K562 (cell line): Measurements from ENCODE around the gene SAPCD1. TPM values are rescaled to one million over a fixed set of nuclear protein-coding genes. Genes with fewer than 3 reads are reported as not detected.

Source experiments
- BCL6 ChIP-seq: fragments of 250-450 bp; sonication (Bioruptor Pico); IDR thresholded peaks from 2 replicates; pipeline ENCODE4 v1.4.0; 2020
- E2F3 ChIP-seq: fragments of 250-450 bp; sonication (Bioruptor Pico); IDR thresholded peaks from 2 replicates; pipeline ENCODE4 v1.4.0; 2020; ENCODE audit warnings: mild to moderate bottlenecking
- ILK ChIP-seq: fragments of 450-650 bp; IDR thresholded peaks from 2 replicates; pipeline ENCODE4 v1.6.1; 2016; ENCODE audit warnings: missing genetic modification characterization, low read depth, mild to moderate bottlenecking, missing compliant biosample characterization, moderate library complexity, borderline replicate concordance
- MEF2D ChIP-seq: conservative IDR thresholded peaks from 2 replicates; pipeline ENCODE4 v1.6.1; 2016; ENCODE audit warnings: low read depth, missing genetic modification characterization, missing compliant biosample characterization
- NUFIP1 ChIP-seq: fragments of 450-650 bp; IDR thresholded peaks from 2 replicates; pipeline ENCODE4 v1.6.1; 2018; ENCODE audit not compliant: partially characterized antibody
- POLR2AphosphoS5 ChIP-seq: IDR thresholded peaks from 2 replicates; pipeline ENCODE4 v1.6.1; 2011; ENCODE audit warnings: mild to moderate bottlenecking, low read depth, low read length, moderate library complexity; ENCODE audit not compliant: control insufficient read depth, insufficient read depth
- RAD21 ChIP-seq, 2 experiments: fragments of 250-450 bp in 1 of 2; fragments of 450-650 bp in 1 of 2; sonication (Bioruptor Pico) in 1 of 2; formaldehyde crosslinking in 1 of 2; IDR thresholded peaks in 1 of 2; conservative IDR thresholded peaks in 1 of 2; 2 replicates each; pipeline versions ENCODE4 v1.4.0 to v1.8.0; 2020 to 2022; ENCODE audit warnings: mild to moderate bottlenecking in 2 of 2, moderate library complexity in 1 of 2
- RCOR1 ChIP-seq, 2 experiments: IDR thresholded peaks; 2 replicates each; pipeline ENCODE4 v1.6.1; 2012; ENCODE audit warnings: low read depth in 2 of 2, low read length in 2 of 2, borderline replicate concordance in 1 of 2, improper control_type of control experiment in 1 of 2
- SMAD3 ChIP-seq: fragments of 450-650 bp; formaldehyde crosslinking; conservative IDR thresholded peaks from 2 replicates; pipeline ENCODE4 v1.4.0; 2020; ENCODE audit warnings: mild to moderate bottlenecking
- SOX6 ChIP-seq: fragments of 450-650 bp; IDR thresholded peaks from 2 replicates; pipeline ENCODE4 v1.6.1; 2014; ENCODE audit warnings: mild to moderate bottlenecking
- TBL1XR1 ChIP-seq, 2 experiments: IDR thresholded peaks; 2 replicates each; pipeline ENCODE4 v1.6.1; 2012; ENCODE audit warnings: improper control_type of control experiment in 2 of 2, low read length in 2 of 2, mild to moderate bottlenecking in 1 of 2
- ZBTB17 ChIP-seq: fragments of 450-650 bp; formaldehyde crosslinking; IDR thresholded peaks from 2 replicates; pipeline ENCODE4 v1.4.0; 2020; ENCODE audit warnings: mild to moderate bottlenecking
- ZNF436 ChIP-seq: fragments of 250-450, 450-650 bp; sonication (Bioruptor Pico); formaldehyde crosslinking; IDR thresholded peaks from 2 replicates; pipeline ENCODE4 v1.7.0; 2020; ENCODE audit warnings: mild to moderate bottlenecking
- ZNF830 ChIP-seq: fragments of 250-450 bp; sonication (Bioruptor Pico); IDR thresholded peaks from 2 replicates; pipeline ENCODE4 v1.5.0; 2021; ENCODE audit warnings: mild to moderate bottlenecking
- polyA plus RNA-seq, 8 experiments: library from polyadenylated mRNA; depleted of rRNA in 4 of 8; stranded (reverse) in 5 of 8; unstranded in 3 of 8; fragments of >200 nt; fragmentation: Nextera tagmentation in 2 of 8; fragmentation: Illumina TruSeq in 1 of 8; extraction: Ambion mirVana in 2 of 8; extraction: Trizol in 1 of 8; gene quantifications; 2 replicates each; pipeline versions ENCODE4 v1.2.1 to v1.2.3, GENCODE V29; 2011 to 2014; ENCODE audit warnings: inconsistent platforms in 1 of 8, missing spikeins in 1 of 8
- total RNA-seq, 7 experiments: library from RNA; depleted of rRNA in 6 of 7; stranded (reverse); fragments of >200 nt in 6 of 7; fragmentation: Illumina TruSeq in 2 of 7; extraction: Trizol in 2 of 7; gene quantifications; 2 replicates each; pipeline versions ENCODE4 v1.2.1 to v1.2.3, GENCODE V29; 2011 to 2021; ENCODE audit warnings: low replicate concordance in 1 of 7
- TF ChIP-seq, protein P1 (sequence below): fragments of 450-650 bp; formaldehyde crosslinking; IDR thresholded peaks from 2 replicates; pipeline ENCODE4 v1.4.0; 2022; ENCODE audit warnings: mild to moderate bottlenecking, moderate library complexity
- TF ChIP-seq, protein P2 (sequence below), 2 experiments: fragments of 450-650 bp in 1 of 2; sonication (generic) in 1 of 2; formaldehyde crosslinking; conservative IDR thresholded peaks; 2 replicates each; pipeline versions ENCODE4 v1.4.0 to v1.8.1; 2020 to 2022; ENCODE audit warnings: mild to moderate bottlenecking in 1 of 2, missing genetic modification reagents in 1 of 2
- TF ChIP-seq, protein P3 (sequence below), 3 experiments: fragments of 200-800 bp in 1 of 3; fragments of 250-450 bp in 1 of 3; fragments of 450-650 bp in 1 of 3; sonication (Bioruptor Pico) in 1 of 3; sonication (Bioruptor generic) in 1 of 3; formaldehyde crosslinking in 1 of 3; IDR thresholded peaks; 2 replicates each; pipeline versions ENCODE4 v1.6.1 to v1.8.0; 2016 to 2022; ENCODE audit warnings: mild to moderate bottlenecking in 2 of 3, missing genetic modification characterization in 2 of 3, missing compliant biosample characterization in 1 of 3, moderate library complexity in 1 of 3
- TF ChIP-seq, protein P4 (sequence below): sonication (generic); formaldehyde crosslinking; IDR thresholded peaks from 2 replicates; pipeline ENCODE4 v1.9.0; 2022; ENCODE audit warnings: mild to moderate bottlenecking, missing genetic modification reagents
- TF ChIP-seq, protein P5 (sequence below): fragments of 250-450 bp; sonication (Bioruptor Pico); IDR thresholded peaks from 2 replicates; pipeline ENCODE4 v1.4.0; 2020

SAPCD1 gene
- total and polyA plus RNA-seq, 9 of the 15 experiments (the other 6 are each of a cell fraction or from before 2014, with no cell fraction given): 2.6 to 30.2 (median 7.4) TPM

DNA sequence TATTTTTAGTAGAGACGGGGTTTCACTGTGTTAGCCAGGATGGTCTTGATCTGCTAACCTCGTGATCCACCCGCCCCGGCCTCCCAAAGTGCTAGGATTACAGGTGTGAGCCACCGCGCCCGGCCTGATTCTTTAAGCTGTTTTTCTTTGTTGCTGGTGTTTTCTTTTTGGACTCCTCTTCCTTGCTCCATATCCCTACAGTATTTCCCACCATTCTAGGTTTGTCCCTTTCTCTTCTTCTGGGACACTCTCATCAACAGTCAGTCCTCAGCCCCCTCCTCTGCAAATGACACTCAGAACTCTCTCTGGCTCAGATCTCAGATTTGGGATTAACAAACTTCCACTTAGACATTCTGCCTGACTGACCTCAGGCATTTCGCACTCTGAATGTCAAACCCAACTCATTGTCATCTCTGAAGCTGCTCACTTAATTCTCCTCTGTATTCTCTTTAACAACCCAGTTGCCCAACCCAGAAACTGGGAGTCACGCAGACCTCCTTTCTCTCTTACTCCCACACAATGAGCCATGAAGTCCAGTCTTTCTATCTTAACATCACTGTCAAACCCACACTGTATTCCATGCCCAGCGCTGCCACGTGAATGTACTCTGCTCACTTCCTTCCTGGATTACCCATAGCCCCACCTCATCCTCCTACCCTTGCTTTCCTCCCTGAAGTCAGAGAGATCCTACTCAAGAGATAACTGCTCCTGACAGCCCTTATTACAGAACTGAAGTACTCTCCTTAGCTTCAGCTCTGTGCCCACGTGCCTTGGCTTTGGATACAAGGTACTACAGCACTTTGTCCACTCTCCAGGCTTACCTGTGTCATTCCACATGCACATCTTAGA lies 36.7 kb upstream of the SAPCD1 start (continued):
- TF ChIP-seq, protein P1, sequence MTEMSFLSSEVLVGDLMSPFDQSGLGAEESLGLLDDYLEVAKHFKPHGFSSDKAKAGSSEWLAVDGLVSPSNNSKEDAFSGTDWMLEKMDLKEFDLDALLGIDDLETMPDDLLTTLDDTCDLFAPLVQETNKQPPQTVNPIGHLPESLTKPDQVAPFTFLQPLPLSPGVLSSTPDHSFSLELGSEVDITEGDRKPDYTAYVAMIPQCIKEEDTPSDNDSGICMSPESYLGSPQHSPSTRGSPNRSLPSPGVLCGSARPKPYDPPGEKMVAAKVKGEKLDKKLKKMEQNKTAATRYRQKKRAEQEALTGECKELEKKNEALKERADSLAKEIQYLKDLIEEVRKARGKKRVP (CRISPR knock-in tag): peak; percentile 62
- TF ChIP-seq, protein P2, sequence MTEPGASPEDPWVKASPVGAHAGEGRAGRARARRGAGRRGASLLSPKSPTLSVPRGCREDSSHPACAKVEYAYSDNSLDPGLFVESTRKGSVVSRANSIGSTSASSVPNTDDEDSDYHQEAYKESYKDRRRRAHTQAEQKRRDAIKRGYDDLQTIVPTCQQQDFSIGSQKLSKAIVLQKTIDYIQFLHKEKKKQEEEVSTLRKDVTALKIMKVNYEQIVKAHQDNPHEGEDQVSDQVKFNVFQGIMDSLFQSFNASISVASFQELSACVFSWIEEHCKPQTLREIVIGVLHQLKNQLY (CRISPR knock-in tag; conservative IDR thresholded peaks at IDR 0.05): 0 out of 4 replicates have a peak, but pooled peaks of 1 of the 2 experiments have one; percentile 83
- TF ChIP-seq E2F3 (peak; percentile 74; the same call in 1 of the 2 replicates), MEF2D (tag) (peak; percentile 48; the same call in 1 of the 2 replicates), TBL1XR1 (IDR thresholded peaks at IDR 0.05; ENCODE audit: low read length in 2 of 2) (0 out of 4 replicates have a peak, but pooled peaks of 1 of the 2 experiments have one; percentile 14), NUFIP1 (peak; percentile 74), POLR2AphosphoS5 (peak; percentile 28; the same call in 1 of the 2 replicates), RAD21 (CRISPR knock-in tag; conservative IDR thresholded peaks at IDR 0.05 in 1 of 2, IDR thresholded peaks at IDR 0.05 in 1 of 2) (peak in 1 of 2 experiments; percentile 30; a peak in 1 of 4 replicates), SOX6 (peak; percentile 37; the same call in 1 of the 2 replicates), ZNF830 (CRISPR knock-in tag) (peak; percentile 72; the same call in 1 of the 2 replicates), ZBTB17 (CRISPR knock-in tag) (peak; percentile 73; the same call in 1 of the 2 replicates), RCOR1 (IDR thresholded peaks at IDR 0.05; ENCODE audit: borderline replicate concordance in 1 of 2, low read depth in 2 of 2, low read length in 2 of 2) (no peak), ZNF436 (0 out of 2 replicates have a peak, but pooled peaks have one; percentile 38), ILK (peak; percentile 41; the same call in 1 of the 2 replicates), BCL6 (CRISPR knock-in tag) (peak; percentile 80; the same call in 1 of the 2 replicates), SMAD3 (peak; percentile 89)
- TF ChIP-seq, protein P3, sequence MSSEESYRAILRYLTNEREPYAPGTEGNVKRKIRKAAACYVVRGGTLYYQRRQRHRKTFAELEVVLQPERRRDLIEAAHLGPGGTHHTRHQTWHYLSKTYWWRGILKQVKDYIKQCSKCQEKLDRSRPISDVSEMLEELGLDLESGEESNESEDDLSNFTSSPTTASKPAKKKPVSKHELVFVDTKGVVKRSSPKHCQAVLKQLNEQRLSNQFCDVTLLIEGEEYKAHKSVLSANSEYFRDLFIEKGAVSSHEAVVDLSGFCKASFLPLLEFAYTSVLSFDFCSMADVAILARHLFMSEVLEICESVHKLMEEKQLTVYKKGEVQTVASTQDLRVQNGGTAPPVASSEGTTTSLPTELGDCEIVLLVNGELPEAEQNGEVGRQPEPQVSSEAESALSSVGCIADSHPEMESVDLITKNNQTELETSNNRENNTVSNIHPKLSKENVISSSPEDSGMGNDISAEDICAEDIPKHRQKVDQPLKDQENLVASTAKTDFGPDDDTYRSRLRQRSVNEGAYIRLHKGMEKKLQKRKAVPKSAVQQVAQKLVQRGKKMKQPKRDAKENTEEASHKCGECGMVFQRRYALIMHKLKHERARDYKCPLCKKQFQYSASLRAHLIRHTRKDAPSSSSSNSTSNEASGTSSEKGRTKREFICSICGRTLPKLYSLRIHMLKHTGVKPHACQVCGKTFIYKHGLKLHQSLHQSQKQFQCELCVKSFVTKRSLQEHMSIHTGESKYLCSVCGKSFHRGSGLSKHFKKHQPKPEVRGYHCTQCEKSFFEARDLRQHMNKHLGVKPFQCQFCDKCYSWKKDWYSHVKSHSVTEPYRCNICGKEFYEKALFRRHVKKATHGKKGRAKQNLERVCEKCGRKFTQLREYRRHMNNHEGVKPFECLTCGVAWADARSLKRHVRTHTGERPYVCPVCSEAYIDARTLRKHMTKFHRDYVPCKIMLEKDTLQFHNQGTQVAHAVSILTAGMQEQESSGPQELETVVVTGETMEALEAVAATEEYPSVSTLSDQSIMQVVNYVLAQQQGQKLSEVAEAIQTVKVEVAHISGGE (CRISPR knock-in tag; IDR thresholded peaks at IDR 0.05): 0 out of 6 replicates have a peak, but pooled peaks of 1 of the 3 experiments have one; percentile 33
- TF ChIP-seq, protein P4, sequence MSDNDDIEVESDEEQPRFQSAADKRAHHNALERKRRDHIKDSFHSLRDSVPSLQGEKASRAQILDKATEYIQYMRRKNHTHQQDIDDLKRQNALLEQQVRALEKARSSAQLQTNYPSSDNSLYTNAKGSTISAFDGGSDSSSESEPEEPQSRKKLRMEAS (CRISPR knock-in tag): no peak; the same call in 1 of the 2 replicates
- TF ChIP-seq, protein P5, sequence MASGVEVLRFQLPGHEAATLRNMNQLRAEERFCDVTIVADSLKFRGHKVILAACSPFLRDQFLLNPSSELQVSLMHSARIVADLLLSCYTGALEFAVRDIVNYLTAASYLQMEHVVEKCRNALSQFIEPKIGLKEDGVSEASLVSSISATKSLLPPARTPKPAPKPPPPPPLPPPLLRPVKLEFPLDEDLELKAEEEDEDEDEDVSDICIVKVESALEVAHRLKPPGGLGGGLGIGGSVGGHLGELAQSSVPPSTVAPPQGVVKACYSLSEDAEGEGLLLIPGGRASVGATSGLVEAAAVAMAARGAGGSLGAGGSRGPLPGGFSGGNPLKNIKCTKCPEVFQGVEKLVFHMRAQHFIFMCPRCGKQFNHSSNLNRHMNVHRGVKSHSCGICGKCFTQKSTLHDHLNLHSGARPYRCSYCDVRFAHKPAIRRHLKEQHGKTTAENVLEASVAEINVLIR (CRISPR knock-in tag): peak; percentile 48; the same call in 1 of the 2 replicates
